ENCODE measurements around the gene EHMT2.

DNA sequence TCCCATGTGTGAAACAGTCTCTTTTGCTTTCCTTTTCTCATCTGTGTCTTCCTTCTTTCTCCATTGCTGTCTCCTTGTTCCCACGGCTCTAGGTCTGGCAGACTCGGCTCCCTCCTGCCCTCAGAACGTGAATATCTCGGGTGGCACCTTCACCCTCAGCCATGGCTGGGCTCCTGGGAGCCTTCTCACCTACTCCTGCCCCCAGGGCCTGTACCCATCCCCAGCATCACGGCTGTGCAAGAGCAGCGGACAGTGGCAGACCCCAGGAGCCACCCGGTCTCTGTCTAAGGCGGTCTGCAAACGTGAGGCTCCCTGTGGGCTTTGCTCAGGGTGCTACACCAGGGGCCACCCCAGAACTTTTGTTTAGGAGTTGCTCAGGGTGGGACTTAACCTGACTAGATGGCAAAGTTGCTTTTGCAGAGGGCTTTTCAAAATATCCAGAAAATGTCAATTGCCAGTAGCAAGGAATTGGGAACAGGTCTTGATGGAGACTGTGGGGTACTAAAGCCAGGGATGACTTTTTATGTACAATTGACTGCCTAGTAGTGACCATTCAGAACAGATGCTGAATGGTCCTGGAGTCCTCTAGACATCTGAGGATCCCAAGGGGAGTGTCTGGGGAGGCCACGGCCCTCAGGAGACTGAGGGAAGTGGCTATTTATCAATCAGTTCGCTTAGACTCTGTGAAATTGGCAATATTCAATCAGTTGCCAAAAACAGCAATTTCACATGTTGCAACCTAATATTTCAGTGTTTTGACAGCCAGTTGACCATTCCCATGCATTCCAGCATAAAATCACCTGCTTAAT is 30.6 kb upstream of the EHMT2 start:
- TF ChIP-seq, protein P1, sequence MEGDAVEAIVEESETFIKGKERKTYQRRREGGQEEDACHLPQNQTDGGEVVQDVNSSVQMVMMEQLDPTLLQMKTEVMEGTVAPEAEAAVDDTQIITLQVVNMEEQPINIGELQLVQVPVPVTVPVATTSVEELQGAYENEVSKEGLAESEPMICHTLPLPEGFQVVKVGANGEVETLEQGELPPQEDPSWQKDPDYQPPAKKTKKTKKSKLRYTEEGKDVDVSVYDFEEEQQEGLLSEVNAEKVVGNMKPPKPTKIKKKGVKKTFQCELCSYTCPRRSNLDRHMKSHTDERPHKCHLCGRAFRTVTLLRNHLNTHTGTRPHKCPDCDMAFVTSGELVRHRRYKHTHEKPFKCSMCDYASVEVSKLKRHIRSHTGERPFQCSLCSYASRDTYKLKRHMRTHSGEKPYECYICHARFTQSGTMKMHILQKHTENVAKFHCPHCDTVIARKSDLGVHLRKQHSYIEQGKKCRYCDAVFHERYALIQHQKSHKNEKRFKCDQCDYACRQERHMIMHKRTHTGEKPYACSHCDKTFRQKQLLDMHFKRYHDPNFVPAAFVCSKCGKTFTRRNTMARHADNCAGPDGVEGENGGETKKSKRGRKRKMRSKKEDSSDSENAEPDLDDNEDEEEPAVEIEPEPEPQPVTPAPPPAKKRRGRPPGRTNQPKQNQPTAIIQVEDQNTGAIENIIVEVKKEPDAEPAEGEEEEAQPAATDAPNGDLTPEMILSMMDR (IDR thresholded peaks at IDR 0.05; ENCODE audit: extremely low read depth in 1 of 2, insufficient read depth in 1 of 2, low read depth in 1 of 2, low read length in 2 of 2) = no peak
- TF ChIP-seq POLR2A (IDR thresholded peaks at IDR 0.05; ENCODE audit: low read depth, low read length) (no peak), POLR2AphosphoS5 (IDR thresholded peaks at IDR 0.05; ENCODE audit: insufficient read depth, low read depth, low read length) (no peak), EZH2 (IDR thresholded peaks at IDR 0.05; ENCODE audit: borderline replicate concordance, low read depth, low read length, severe bottlenecking) (no peak)
